HEK293T (cell line): ENCODE data around the gene C2orf72.

Source experiments
- ARNT ChIP-seq: fragments of 450-650 bp; IDR thresholded peaks from 2 replicates; pipeline ENCODE4 v1.6.1; 2017; ENCODE audit warnings: mild to moderate bottlenecking
- HDGF ChIP-seq: fragments of 450-650 bp; IDR thresholded peaks from 2 replicates; pipeline ENCODE4 v1.6.1; 2017; ENCODE audit warnings: antibody characterized with exemption, borderline replicate concordance
- L3MBTL2 ChIP-seq: fragments of 450-650 bp; conservative IDR thresholded peaks from 2 replicates; pipeline ENCODE4 v1.6.1; 2016; ENCODE audit warnings: mild to moderate bottlenecking
- LEF1 ChIP-seq: fragments of 450-650 bp; IDR thresholded peaks from 2 replicates; pipeline ENCODE4 v1.6.1; 2017; ENCODE audit warnings: mild to moderate bottlenecking, borderline replicate concordance
- SUZ12 ChIP-seq: fragments of 450-650 bp; IDR thresholded peaks from 2 replicates; pipeline ENCODE4 v1.6.1; 2016; ENCODE audit warnings: mild to moderate bottlenecking

DNA sequence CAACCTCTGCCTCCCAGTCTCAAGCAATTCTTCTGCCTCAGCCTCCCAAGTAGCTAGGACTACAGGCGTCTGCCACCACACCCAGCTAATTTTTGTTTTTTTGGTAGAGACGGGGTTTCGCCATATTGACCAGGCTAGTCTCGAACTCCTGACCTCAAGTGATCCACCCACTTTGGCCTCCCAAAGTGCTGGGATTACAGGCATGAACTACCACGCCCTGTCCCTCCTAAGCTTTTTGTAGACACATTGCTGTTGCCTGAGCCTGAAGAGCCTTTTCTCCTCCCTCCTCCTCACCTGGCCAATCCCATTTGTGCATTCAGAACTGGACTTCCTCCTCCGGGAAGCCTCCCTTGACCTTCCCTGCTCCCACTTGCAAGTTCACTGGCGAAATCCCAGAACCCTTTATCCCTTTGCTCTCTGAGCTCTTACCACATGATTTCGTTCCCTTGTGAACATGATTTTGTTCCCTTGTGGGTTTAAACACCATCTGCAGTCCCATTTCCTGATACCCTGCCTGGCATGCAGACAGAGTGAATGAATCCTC, 2.6 kb downstream of the C2orf72 start:
- TF ChIP-seq SUZ12 = no peak
- TF ChIP-seq HDGF = no peak
- no peak for TF ChIP-seq LEF1
- TF ChIP-seq L3MBTL2 = no peak
- no peak for TF ChIP-seq ARNT
